ENCODE measurements around the gene OMP.

GRCh38 chr11:77087723-77088225 is 14.9 kb upstream of the OMP start:
- TF ChIP-seq CTCF (IDR thresholded peaks at IDR 0.05) (no peak), NFYB (CRISPR knock-in tag; conservative IDR thresholded peaks at IDR 0.05; ENCODE audit: low read depth) (no peak), E2F4 (CRISPR knock-in tag; IDR thresholded peaks at IDR 0.05; ENCODE audit: borderline replicate concordance, low read depth) (no peak), ATF3 (CRISPR knock-in tag; conservative IDR thresholded peaks at IDR 0.05) (no peak), PREB (CRISPR knock-in tag; IDR thresholded peaks at IDR 0.05; ENCODE audit: borderline replicate concordance) (no peak), PRDM15 (CRISPR knock-in tag; IDR thresholded peaks at IDR 0.05) (no peak), NFE2L1 (CRISPR knock-in tag; IDR thresholded peaks at IDR 0.05) (no peak)
